IMR-90 (cell line): ENCODE data around the gene ARAP2. TPM values are rescaled to one million over a fixed set of nuclear protein-coding genes. Genes with fewer than 3 reads are reported as not detected.

Experiments used
- ATAC-seq: fragments of 200-7000 bp; cut with Tn5 transposase; 2 replicates; pipeline ENCODE4 v1.9.1; 2020; ENCODE audit warnings: low read depth, mild to moderate bottlenecking, moderate library complexity
- BruUV-seq: library from RNA; stranded (reverse); fragments of 400-500 nt; replicated peaks from 2 replicates; lab custom pipeline; 2021; lab: Mats Ljungman, UMichigan
- CTCF ChIA-PET: fragments of 300-600 bp; formaldehyde crosslinking; extraction: SDS; loops from one replicate; lab custom pipeline; 2021; ENCODE audit warnings: antibody characterized with exemption; lab: Yijun Ruan, JAX
- POLR2A ChIA-PET: fragments of 300-600 bp; sonication (Branson Sonifier 250); formaldehyde crosslinking; loops from one replicate; lab custom pipeline; 2022; ENCODE audit warnings: antibody characterized with exemption; ENCODE audit not compliant: unreplicated experiment; lab: Charles Lee
- DNase-seq: peaks from one replicate; pipeline ENCODE4 v3.0.0; 2013
- H2AFZ ChIP-seq: replicated peaks from 2 replicates; pipeline ENCODE3; 2013; ENCODE audit warnings: low read length, mild to moderate bottlenecking; ENCODE audit not compliant: poor library complexity
- H2AK5ac ChIP-seq: 2 replicates; pipeline ENCODE4 v1.6.1; 2013; ENCODE audit warnings: low read depth, low read length, inconsistent platforms
- H2AK9ac ChIP-seq: replicated peaks from 2 replicates; pipeline ENCODE3; 2013; ENCODE audit warnings: mild to moderate bottlenecking, low read depth, low read length, moderate library complexity; ENCODE audit not compliant: poor library complexity
- H2BK120ac ChIP-seq: 2 replicates; pipeline ENCODE4 v1.6.1; 2013; ENCODE audit warnings: low read depth, low read length, inconsistent platforms
- H2BK15ac ChIP-seq: 3 replicates; pipeline ENCODE4 v1.6.1; 2013; ENCODE audit warnings: low read depth, low read length, inconsistent platforms
- H2BK20ac ChIP-seq: 2 replicates; pipeline ENCODE4 v1.6.1; 2013; ENCODE audit warnings: low read depth, mild to moderate bottlenecking, inconsistent platforms, low read length, moderate library complexity
- H2BK5ac ChIP-seq: 2 replicates; pipeline ENCODE4 v1.6.1; 2013; ENCODE audit warnings: mild to moderate bottlenecking, low read depth, low read length, inconsistent platforms; ENCODE audit not compliant: poor library complexity, severe bottlenecking
- H3K14ac ChIP-seq: replicated peaks from 2 replicates; pipeline ENCODE4 v1.6.1; 2013; ENCODE audit warnings: low read depth, low read length, inconsistent platforms
- H3K18ac ChIP-seq: 2 replicates; pipeline ENCODE4 v1.6.1; 2013; ENCODE audit warnings: low read depth, low read length, control low read depth
- H3K23ac ChIP-seq: 2 replicates; pipeline ENCODE4 v1.6.1; 2013; ENCODE audit warnings: low read depth, low read length, inconsistent platforms
- H3K27ac ChIP-seq: 2 replicates; pipeline ENCODE4 v1.5.1; 2013; ENCODE audit warnings: mild to moderate bottlenecking, control low read depth, low read length; ENCODE audit not compliant: insufficient read depth
- H3K27me3 ChIP-seq: 2 replicates; pipeline ENCODE4 v1.6.1; 2013; ENCODE audit warnings: low read length; ENCODE audit not compliant: control insufficient read depth, insufficient read depth
- H3K36me3 ChIP-seq: 2 replicates; pipeline ENCODE4 v1.6.1; 2013; ENCODE audit warnings: low read length, mixed read lengths; ENCODE audit not compliant: control insufficient read depth, insufficient read depth
- H3K4ac ChIP-seq: 2 replicates; pipeline ENCODE4 v1.6.1; 2013; ENCODE audit warnings: low read depth, low read length, inconsistent platforms
- H3K4me1 ChIP-seq: 2 replicates; pipeline ENCODE4 v1.6.1; 2013; ENCODE audit warnings: low read length, mixed read lengths; ENCODE audit not compliant: control insufficient read depth, insufficient read depth
- H3K4me2 ChIP-seq: 2 replicates; pipeline ENCODE4 v1.6.1; 2013; ENCODE audit warnings: low read depth, mild to moderate bottlenecking, control low read depth, low read length, moderate library complexity
- H3K4me3 ChIP-seq: 2 replicates; pipeline ENCODE4 v1.5.1; 2013; ENCODE audit warnings: low read depth, mild to moderate bottlenecking, control low read depth, low read length, moderate library complexity; ENCODE audit not compliant: insufficient read depth
- H3K56ac ChIP-seq: 2 replicates; pipeline ENCODE4 v1.6.1; 2013; ENCODE audit warnings: low read length, inconsistent platforms; ENCODE audit not compliant: insufficient read depth; ENCODE audit errors: extremely low read depth
- H3K79me1 ChIP-seq, 2 experiments: 2 replicates each; pipeline ENCODE4 v1.6.1; 2013; ENCODE audit warnings: low read length in 2 of 2, inconsistent platforms in 1 of 2, low read depth in 1 of 2
- H3K9ac ChIP-seq: 2 replicates; pipeline ENCODE4 v1.6.1; 2013; ENCODE audit warnings: low read depth, low read length, control low read depth
- H3K9me1 ChIP-seq: 2 replicates; pipeline ENCODE4 v1.6.1; 2013; ENCODE audit warnings: low read length, inconsistent platforms; ENCODE audit not compliant: insufficient read depth
- H3K9me3 ChIP-seq: 2 replicates; pipeline ENCODE4 v1.6.1; 2013; ENCODE audit warnings: low read length; ENCODE audit not compliant: control insufficient read depth, insufficient read depth
- H4K20me1 ChIP-seq: 2 replicates; pipeline ENCODE4 v1.6.1; 2013; ENCODE audit warnings: low read length, inconsistent platforms; ENCODE audit not compliant: insufficient read depth
- H4K5ac ChIP-seq: 2 replicates; pipeline ENCODE4 v1.6.1; 2013; ENCODE audit warnings: mild to moderate bottlenecking, low read depth, low read length, control low read depth
- H4K8ac ChIP-seq, 2 experiments: 2 replicates each; pipeline ENCODE4 v1.6.1; 2013; ENCODE audit warnings: low read depth in 2 of 2, low read length in 2 of 2, control low read depth in 1 of 2, inconsistent platforms in 1 of 2
- H4K91ac ChIP-seq: 2 replicates; pipeline ENCODE4 v1.6.1; 2013; ENCODE audit warnings: low read depth, low read length, inconsistent platforms; ENCODE audit not compliant: insufficient read depth
- BHLHE40 ChIP-seq: fragments of 150-350 bp; IDR thresholded peaks from 2 replicates; pipeline ENCODE4 v1.6.1; 2016; ENCODE audit warnings: mild to moderate bottlenecking, low read depth, low read length
- CHD1 ChIP-seq: IDR thresholded peaks from 2 replicates; pipeline ENCODE4 v1.6.1; 2012; ENCODE audit warnings: low read depth, low read length, improper control_type of control experiment
- FOS ChIP-seq: fragments of 150-350 bp; IDR thresholded peaks from 2 replicates; pipeline ENCODE4 v1.6.1; 2016; ENCODE audit warnings: low read depth, low read length
- MAFK ChIP-seq: IDR thresholded peaks from 2 replicates; pipeline ENCODE4 v1.6.1; 2012; ENCODE audit warnings: low read depth, low read length, improper control_type of control experiment
- RAD21 ChIP-seq: IDR thresholded peaks from 2 replicates; pipeline ENCODE4 v1.6.1; 2012; ENCODE audit warnings: low read length, improper control_type of control experiment
- RCOR1 ChIP-seq: IDR thresholded peaks from 2 replicates; pipeline ENCODE4 v1.6.1; 2012; ENCODE audit warnings: mild to moderate bottlenecking, low read length, improper control_type of control experiment; ENCODE audit not compliant: insufficient replicate concordance
- RFX5 ChIP-seq: IDR thresholded peaks from 2 replicates; pipeline ENCODE4 v1.8.0; 2012; ENCODE audit warnings: low read depth, mild to moderate bottlenecking, low read length, moderate library complexity
- WGBS, 2 experiments: methylation state at CpG; one replicate each; pipeline versions ENCODE4 v1.1.5 to v1.1.7; 2013; ENCODE audit warnings: missing lambda C conversion rate in 2 of 2; ENCODE audit not compliant: insufficient read length in 1 of 2; ENCODE audit errors: extremely low coverage in 2 of 2; 5-methylcytosine and 5-hydroxymethylcytosine counted together
- dilution Hi-C: fragments of 300-500 bp; cut with HindIII; formaldehyde crosslinking; loops from one replicate; pipeline ENCODE4 v1.14.3; 2018; ENCODE audit warnings: low sequenced_read_pairs; ENCODE audit not compliant: unreplicated experiment
- in situ Hi-C: fragments of 300-500 bp; cut with MboI; formaldehyde crosslinking; loops from 3 replicates; pipeline ENCODE4 v1.14.3; 2019; ENCODE audit warnings: low sequenced_read_pairs, inconsistent platforms, mixed read lengths
- intact Hi-C: fragments of 100-400 bp; cut with micrococcal nuclease; formaldehyde crosslinking; loops from 2 replicates; pipeline ENCODE4 v1.10.0; 2022
- polyA plus RNA-seq, 3 experiments: library from polyadenylated mRNA; depleted of rRNA; stranded (reverse); fragments of >200 nt; gene quantifications; 2 replicates each; pipeline ENCODE4 v1.2.3, GENCODE V29; 2012; ENCODE audit warnings: low replicate concordance in 1 of 3
- total RNA-seq: library from RNA; depleted of rRNA; stranded (reverse); fragments of >200 nt; gene quantifications from 2 replicates; pipeline ENCODE4 v1.2.3, GENCODE V29; 2012
- TF ChIP-seq, protein P1 (sequence below): conservative IDR thresholded peaks from 2 replicates; pipeline ENCODE4 v1.5.1; 2012; ENCODE audit warnings: mild to moderate bottlenecking, low read depth, low read length, improper control_type of control experiment
- TF ChIP-seq, protein P2 (sequence below): fragments of 150-350 bp; IDR thresholded peaks from 2 replicates; pipeline ENCODE4 v1.6.1; 2017; ENCODE audit warnings: mild to moderate bottlenecking, antibody characterized with exemption, low read length, low read depth

The ARAP2 gene
- total and polyA plus RNA-seq, 2 of the 4 experiments (the other 2 are of a cell fraction), result 0.32 to 1.8 TPM

DNA sequence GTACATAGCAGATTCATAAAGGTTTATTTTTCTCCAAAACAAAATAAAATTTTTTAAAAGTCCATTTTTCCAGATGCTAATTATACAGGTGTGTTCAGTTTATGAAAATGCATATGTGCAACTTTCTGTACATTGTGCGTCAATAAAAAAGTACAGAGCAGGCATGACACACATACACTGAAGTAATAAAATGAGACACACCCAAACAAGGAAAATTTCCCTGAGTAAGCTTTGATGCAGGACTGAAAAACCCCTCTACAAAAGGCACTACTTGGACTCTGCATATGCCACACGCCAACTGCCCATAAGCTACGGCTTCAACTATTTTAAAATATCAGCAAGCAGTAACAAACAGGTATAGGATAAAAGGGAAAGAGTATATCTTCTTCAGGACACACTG is 13.8 kb downstream of the ARAP2 start:
- ChIA-PET CTCF (no interaction called here), POLR2A (no interaction called here)
- no peaks in the 10 kb centered on the region for H4K20me1 ChIP-seq
- ATAC-seq (no peak), DNase-seq (no peak)
- H4K5ac ChIP-seq, result no peak overlapping the region
- no peaks in the 10 kb centered on the region for H3K79me1 ChIP-seq
- no peak overlapping the region for H2AK5ac ChIP-seq
- no peak overlapping the region for H4K91ac ChIP-seq
- H3K9ac ChIP-seq, result no peak overlapping the region
- H3K4ac ChIP-seq, result no peak overlapping the region
- H3K9me1 ChIP-seq, result no peaks in the 10 kb centered on the region
- H3K9me3 ChIP-seq, result no peaks in the 10 kb centered on the region
- H3K4me2 ChIP-seq, result no peak overlapping the region
- H2BK20ac ChIP-seq, result no peak overlapping the region
- H4K8ac ChIP-seq, result no peak overlapping the region
- no peak overlapping the region for H3K18ac ChIP-seq
- H3K23ac ChIP-seq, result no peak overlapping the region
- no peak overlapping the region for H3K4me3 ChIP-seq
- in situ Hi-C loops (no loop called here), intact Hi-C loops (no loop called here), dilution Hi-C loops (no loop called here)
- BruUV-seq, result no TSS peak
- no peaks in the 10 kb centered on the region for H3K4me1 ChIP-seq
- H2BK5ac ChIP-seq, result no peak overlapping the region
- no peak overlapping the region for H2BK15ac ChIP-seq
- no peak overlapping the region for H2AK9ac ChIP-seq
- no peak overlapping the region for H3K14ac ChIP-seq
- H3K56ac ChIP-seq, result no peak overlapping the region
- H2BK120ac ChIP-seq, result no peak overlapping the region
- H3K27me3 ChIP-seq, result no peaks in the 10 kb centered on the region
- no peak overlapping the region for H2AFZ ChIP-seq
- H3K36me3 ChIP-seq, result no peaks in the 10 kb centered on the region
- no peak overlapping the region for H3K27ac ChIP-seq
- WGBS, 2 experiments, result no CpG with 5 or more reads among the region's 3 CpGs
- TF ChIP-seq, protein P1, sequence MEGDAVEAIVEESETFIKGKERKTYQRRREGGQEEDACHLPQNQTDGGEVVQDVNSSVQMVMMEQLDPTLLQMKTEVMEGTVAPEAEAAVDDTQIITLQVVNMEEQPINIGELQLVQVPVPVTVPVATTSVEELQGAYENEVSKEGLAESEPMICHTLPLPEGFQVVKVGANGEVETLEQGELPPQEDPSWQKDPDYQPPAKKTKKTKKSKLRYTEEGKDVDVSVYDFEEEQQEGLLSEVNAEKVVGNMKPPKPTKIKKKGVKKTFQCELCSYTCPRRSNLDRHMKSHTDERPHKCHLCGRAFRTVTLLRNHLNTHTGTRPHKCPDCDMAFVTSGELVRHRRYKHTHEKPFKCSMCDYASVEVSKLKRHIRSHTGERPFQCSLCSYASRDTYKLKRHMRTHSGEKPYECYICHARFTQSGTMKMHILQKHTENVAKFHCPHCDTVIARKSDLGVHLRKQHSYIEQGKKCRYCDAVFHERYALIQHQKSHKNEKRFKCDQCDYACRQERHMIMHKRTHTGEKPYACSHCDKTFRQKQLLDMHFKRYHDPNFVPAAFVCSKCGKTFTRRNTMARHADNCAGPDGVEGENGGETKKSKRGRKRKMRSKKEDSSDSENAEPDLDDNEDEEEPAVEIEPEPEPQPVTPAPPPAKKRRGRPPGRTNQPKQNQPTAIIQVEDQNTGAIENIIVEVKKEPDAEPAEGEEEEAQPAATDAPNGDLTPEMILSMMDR, result no peak
- TF ChIP-seq MAFK (no peak), RFX5 (no peak), FOS (no peak), RCOR1 (no peak), CHD1 (no peak), BHLHE40 (no peak), RAD21 (no peak)
- TF ChIP-seq, protein P2, sequence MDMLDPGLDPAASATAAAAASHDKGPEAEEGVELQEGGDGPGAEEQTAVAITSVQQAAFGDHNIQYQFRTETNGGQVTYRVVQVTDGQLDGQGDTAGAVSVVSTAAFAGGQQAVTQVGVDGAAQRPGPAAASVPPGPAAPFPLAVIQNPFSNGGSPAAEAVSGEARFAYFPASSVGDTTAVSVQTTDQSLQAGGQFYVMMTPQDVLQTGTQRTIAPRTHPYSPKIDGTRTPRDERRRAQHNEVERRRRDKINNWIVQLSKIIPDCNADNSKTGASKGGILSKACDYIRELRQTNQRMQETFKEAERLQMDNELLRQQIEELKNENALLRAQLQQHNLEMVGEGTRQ, result no peak
